Measurements from ENCODE around the gene COX20.
A peak's percentile ranks its signal among the peaks of the same experiment; 100 is the strongest.

COX20 gene, protein sequence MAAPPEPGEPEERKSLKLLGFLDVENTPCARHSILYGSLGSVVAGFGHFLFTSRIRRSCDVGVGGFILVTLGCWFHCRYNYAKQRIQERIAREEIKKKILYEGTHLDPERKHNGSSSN

DNA sequence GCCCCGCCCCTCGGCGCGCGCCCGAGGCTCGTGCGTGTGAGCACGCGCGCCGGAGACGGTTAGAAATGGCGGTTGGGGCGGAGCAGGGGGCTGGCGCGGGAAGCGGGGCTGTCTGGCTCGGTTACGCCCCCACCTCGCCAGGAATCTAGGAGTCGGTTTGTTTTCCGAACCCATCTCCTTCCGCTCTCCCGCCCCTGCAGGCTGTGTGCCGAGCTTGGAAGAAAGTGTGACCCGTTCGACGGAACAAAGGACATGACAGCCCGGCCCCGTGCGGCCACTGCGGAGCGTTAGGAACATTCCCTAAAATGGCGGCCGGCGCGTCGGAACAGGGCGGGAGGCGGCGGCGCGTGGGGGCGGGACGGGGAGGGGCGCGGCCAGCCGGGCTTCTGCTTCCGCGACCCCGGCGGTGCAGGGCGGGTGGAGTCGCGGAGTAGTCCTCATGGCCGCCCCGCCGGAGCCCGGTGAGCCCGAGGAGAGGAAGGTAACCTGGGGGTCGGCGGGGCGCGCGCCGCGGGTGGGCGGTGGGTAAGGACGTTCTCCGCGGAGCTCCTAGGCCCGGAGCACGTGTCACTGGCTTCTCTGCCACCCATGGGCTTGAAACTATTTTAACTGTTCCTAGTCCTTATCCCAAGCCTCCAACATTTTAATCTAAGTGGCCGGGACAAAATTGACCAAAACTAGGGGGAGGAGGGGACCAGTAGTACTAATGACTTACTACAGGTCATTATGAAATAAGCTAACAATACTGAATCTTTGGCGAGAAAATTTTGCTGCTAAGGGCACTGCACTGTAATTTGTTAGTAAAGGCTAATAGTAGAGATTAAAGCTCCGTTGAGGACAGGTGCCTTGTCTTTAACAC is at the start of gene COX20:
Gene COX20 (plus strand): TSS at position 383 of the 859 bp plus-strand sequence. CDS start 57 bp downstream, at position 440.
- peak; percentile 92 to 94 for DNase-seq (ENCODE audit: low read depth in 2 of 2)
- TF ChIP-seq, protein P1, sequence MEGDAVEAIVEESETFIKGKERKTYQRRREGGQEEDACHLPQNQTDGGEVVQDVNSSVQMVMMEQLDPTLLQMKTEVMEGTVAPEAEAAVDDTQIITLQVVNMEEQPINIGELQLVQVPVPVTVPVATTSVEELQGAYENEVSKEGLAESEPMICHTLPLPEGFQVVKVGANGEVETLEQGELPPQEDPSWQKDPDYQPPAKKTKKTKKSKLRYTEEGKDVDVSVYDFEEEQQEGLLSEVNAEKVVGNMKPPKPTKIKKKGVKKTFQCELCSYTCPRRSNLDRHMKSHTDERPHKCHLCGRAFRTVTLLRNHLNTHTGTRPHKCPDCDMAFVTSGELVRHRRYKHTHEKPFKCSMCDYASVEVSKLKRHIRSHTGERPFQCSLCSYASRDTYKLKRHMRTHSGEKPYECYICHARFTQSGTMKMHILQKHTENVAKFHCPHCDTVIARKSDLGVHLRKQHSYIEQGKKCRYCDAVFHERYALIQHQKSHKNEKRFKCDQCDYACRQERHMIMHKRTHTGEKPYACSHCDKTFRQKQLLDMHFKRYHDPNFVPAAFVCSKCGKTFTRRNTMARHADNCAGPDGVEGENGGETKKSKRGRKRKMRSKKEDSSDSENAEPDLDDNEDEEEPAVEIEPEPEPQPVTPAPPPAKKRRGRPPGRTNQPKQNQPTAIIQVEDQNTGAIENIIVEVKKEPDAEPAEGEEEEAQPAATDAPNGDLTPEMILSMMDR (IDR thresholded peaks at IDR 0.05; ENCODE audit: low read depth, low read length), result peak; percentile 1
- peak within 1 kb of the TSS; percentile 66 to 70 for H3K4me3 ChIP-seq (replicated peaks in 1 of 2; ENCODE audit: low read depth in 2 of 2, low read length in 2 of 2)

DNA sequence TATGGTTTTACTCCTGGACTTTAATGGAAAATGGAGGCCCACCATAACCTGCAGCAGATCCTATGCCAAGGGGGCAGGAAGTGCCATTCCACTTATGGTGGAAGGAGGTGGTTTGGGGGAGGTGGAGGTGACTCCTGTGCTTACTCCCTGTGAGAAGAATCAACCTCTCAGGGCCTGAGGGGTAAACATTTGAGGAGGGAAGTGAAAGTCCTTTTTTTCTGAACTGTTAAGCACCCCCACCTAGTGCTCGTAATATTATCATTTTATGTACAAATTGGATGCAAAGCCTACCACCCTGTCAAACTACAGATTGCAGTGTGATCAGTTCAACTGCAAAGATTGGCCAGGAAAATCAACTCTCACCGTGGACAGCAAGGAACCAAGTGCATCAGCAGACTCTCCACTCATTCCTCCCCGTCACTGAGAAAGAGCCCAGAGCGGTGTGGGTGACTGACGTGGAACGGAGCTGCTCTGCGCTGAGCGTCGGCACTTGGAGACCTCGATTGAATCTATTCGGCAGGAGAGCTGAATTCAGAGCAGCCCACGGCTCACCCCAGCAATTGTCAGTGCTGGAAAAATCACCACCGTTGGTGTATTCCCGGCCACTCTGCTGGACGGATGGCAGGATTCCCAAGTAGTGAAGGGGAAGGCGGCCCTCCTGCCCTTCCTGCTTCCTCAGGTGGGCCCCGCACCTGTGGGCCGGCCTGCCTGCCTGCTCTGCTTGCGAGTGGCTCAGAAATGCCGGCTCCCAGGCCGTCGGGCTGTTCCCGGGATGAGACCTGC is 46.8 kb upstream of the COX20 start:
- H3K4me3 ChIP-seq (replicated peaks in 1 of 2; ENCODE audit: low read depth in 2 of 2, low read length in 2 of 2), result no peak overlapping the region
- TF ChIP-seq, protein P1 (IDR thresholded peaks at IDR 0.05; ENCODE audit: low read depth, low read length), result no peak
- no peak for DNase-seq (ENCODE audit: low read depth in 2 of 2)

DNA sequence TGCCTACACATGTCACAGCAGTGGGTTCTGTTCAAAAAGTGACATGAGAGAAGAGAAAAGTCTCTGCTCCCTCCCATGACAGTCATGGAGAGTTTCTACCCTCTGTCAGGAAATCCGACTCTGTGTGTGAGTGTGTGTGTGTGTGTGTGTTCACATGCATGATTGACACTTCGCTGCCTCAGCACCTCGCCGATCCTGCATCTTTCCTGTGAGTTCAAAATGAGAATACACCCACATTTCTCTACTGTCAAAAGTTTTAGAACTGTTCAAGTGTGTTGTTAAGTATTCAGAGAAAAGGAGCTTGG is 46.2 kb upstream of the COX20 start:
- DNase-seq (ENCODE audit: low read depth in 2 of 2), result no peak
- no peak overlapping the region for H3K4me3 ChIP-seq (replicated peaks in 1 of 2; ENCODE audit: low read depth in 2 of 2, low read length in 2 of 2)
- TF ChIP-seq, protein P1 (IDR thresholded peaks at IDR 0.05; ENCODE audit: low read depth, low read length), result no peak

DNA sequence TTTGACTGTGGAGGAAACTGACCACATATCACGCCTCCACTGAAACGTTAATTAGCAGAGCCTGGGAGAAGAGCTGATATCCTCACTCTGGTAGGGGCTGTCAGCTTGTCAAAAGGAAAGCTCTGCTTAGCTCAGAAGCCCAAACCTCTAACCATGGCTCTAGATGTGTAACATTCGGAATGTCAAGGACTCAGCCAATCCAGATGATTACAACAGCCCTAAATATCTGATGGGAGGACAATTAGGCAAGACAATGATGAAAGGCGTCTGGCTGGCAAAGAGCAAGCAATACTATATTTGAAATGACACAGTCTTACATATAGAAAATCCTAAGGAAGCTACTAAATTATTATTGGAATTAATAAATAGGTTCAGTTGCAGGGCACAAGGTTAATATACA is 45.7 kb upstream of the COX20 start:
- TF ChIP-seq, protein P1 (IDR thresholded peaks at IDR 0.05; ENCODE audit: low read depth, low read length), result no peak
- no peak overlapping the region for H3K4me3 ChIP-seq (replicated peaks in 1 of 2; ENCODE audit: low read depth in 2 of 2, low read length in 2 of 2)
- peak; percentile 7 to 16 for DNase-seq (ENCODE audit: low read depth in 2 of 2)

DNA sequence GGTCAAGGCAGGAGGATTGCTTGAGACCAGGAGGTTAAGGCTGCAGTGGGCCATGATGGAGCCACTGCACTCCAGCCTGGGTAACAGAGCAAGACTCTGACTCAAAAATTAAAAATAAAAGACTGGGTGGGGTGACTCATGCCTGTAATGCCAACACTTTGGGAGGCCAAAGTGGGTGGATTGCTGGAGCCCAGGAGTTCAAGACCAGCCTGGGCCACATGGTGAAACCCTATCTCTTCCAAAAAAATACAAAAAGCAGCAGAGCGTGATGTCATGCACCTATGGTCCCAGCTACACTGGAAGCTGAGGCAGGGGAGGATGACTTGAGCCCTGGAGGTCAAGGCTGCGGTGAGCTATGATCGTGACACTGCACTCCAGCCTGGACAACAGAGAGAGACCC is 44.4 kb upstream of the COX20 start:
- DNase-seq (ENCODE audit: low read depth in 2 of 2), result no peak
- TF ChIP-seq, protein P1 (IDR thresholded peaks at IDR 0.05; ENCODE audit: low read depth, low read length), result no peak
- no peak overlapping the region for H3K4me3 ChIP-seq (replicated peaks in 1 of 2; ENCODE audit: low read depth in 2 of 2, low read length in 2 of 2)

DNA sequence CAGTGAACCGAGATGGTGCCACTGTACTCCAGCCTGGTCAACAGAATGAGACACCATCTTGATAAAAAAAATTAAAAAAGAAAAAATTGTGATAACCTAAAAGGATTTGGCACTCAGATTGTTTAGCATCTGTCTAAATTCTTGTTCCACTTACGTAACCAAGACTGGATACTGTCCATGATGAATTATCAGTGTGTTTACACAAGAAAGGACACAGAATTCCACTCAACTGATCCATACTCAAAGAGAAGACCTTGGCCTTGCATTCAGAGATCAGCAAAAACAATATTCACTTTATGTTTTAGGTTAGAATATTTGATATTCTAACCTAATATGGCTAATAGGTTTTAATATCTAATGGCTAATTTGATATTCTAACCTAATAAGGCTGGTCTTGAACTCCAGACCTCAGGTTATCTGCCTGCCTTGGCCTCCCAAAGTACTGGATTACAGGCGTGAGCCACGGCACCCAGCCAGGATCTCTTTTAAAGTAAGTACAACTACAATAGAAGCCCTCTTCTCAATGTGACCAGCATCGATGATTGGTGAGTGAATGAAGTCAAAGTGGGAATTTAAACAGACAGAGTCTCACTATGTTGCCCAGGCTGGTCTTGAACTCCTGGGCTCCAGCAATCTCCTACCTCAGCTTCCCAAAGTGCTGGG is 43.1 kb upstream of the COX20 start:
- TF ChIP-seq, protein P1 (IDR thresholded peaks at IDR 0.05; ENCODE audit: low read depth, low read length), result no peak
- peak in 1 of 2 donors; percentile 55 for DNase-seq (ENCODE audit: low read depth in 2 of 2)
- no peak overlapping the region for H3K4me3 ChIP-seq (replicated peaks in 1 of 2; ENCODE audit: low read depth in 2 of 2, low read length in 2 of 2)

All from cardiac fibroblast (primary cell).